HCT116 (cell line): ENCODE data around the gene ZNF804A. TPM values are rescaled to one million over a fixed set of nuclear protein-coding genes. Genes with fewer than 3 reads are reported as not detected.

Experiments
- ATAC-seq: fragments of 200-7000 bp; cut with Tn5 transposase; 2 replicates; pipeline ENCODE4 v1.9.1; 2020; ENCODE audit warnings: mild to moderate bottlenecking, moderate library complexity
- BruUV-seq: library from RNA; stranded (reverse); fragments of 400-500 nt; replicated peaks from 2 replicates; lab custom pipeline; 2021; lab: Mats Ljungman, UMichigan
- CTCF ChIA-PET: fragments of 300-600 bp; sonication (Branson Sonifier 250); formaldehyde crosslinking; loops from one replicate; lab custom pipeline; 2021; ENCODE audit warnings: antibody characterized with exemption; lab: Charles Lee
- POLR2A ChIA-PET: fragments of 300-600, 350-600 bp; sonication (Branson Sonifier 250); formaldehyde crosslinking; loops from one replicate; lab custom pipeline; 2021; ENCODE audit warnings: antibody characterized with exemption; lab: Charles Lee
- RAD21 ChIA-PET, 2 experiments: fragments of 300-600 bp; sonication (Branson Sonifier 250); formaldehyde crosslinking; loops; one replicate each; lab custom pipeline; 2023; ENCODE audit warnings: low total read pairs in 2 of 2; ENCODE audit not compliant: uncharacterized antibody in 2 of 2, unreplicated experiment in 2 of 2, low non-redundant PET in 1 of 2; lab: Charles Lee
- DNase-seq: peaks from one replicate; pipeline ENCODE4 v3.0.0-alpha.2; 2010; ENCODE audit warnings: low read depth, low spot score
- H2AFZ ChIP-seq: fragments of 200-600 bp; shearing (Covaris generic), sonication (generic); 2 replicates; pipeline ENCODE4 v1.6.1; 2017; ENCODE audit warnings: low read depth, mixed run types, mixed read lengths, antibody characterized with exemption, low read length; ENCODE audit not compliant: poor library complexity, severe bottlenecking
- H3K27ac ChIP-seq: 2 replicates; pipeline ENCODE4 v1.5.1; 2012; ENCODE audit warnings: low read depth, low read length
- H3K27me3 ChIP-seq: fragments of 200-600 bp; sonication (generic); 2 replicates; pipeline ENCODE4 v1.6.1; 2016; ENCODE audit warnings: mixed run types, low read length, mixed read lengths; ENCODE audit not compliant: insufficient read depth
- H3K36me3 ChIP-seq, 2 experiments: fragments of 200-500 bp in 1 of 2; fragments of 200-600 bp in 1 of 2; sonication (Bioruptor generic) in 1 of 2; sonication (generic) in 1 of 2; 2 replicates each; pipeline versions ENCODE4 v1.5.1 to v1.6.1; 2014 to 2016; ENCODE audit warnings: low read length in 2 of 2, inconsistent platforms in 1 of 2, mixed read lengths in 1 of 2, mixed run types in 1 of 2; ENCODE audit not compliant: insufficient read depth in 2 of 2, control insufficient read depth in 1 of 2
- H3K4me1 ChIP-seq, 2 experiments: fragments of 200-600 bp in 1 of 2; sonication (generic) in 1 of 2; 2 replicates each; pipeline versions ENCODE4 v1.5.1 to v1.6.1; 2012 to 2017; ENCODE audit warnings: low read length in 2 of 2, inconsistent platforms in 1 of 2, mild to moderate bottlenecking in 1 of 2, mixed read lengths in 1 of 2, mixed run types in 1 of 2, moderate library complexity in 1 of 2; ENCODE audit not compliant: insufficient read depth in 2 of 2, control insufficient read depth in 1 of 2
- H3K4me2 ChIP-seq: fragments of 200-600 bp; sonication (generic); 2 replicates; pipeline ENCODE4 v1.6.1; 2017; ENCODE audit warnings: mixed run types, low read length, mixed read lengths
- H3K4me3 ChIP-seq, 2 experiments: fragments of 200-600 bp in 1 of 2; sonication (generic) in 1 of 2; replicated peaks in 1 of 2; 2 replicates each; pipeline ENCODE4 v1.5.1; 2011 to 2016; ENCODE audit warnings: low read length in 2 of 2, control low read depth in 1 of 2, low read depth in 1 of 2, mild to moderate bottlenecking in 1 of 2, mixed read lengths in 1 of 2, mixed run types in 1 of 2
- H3K79me2 ChIP-seq: fragments of 200-600 bp; sonication (generic); 2 replicates; pipeline ENCODE4 v1.6.1; 2017; ENCODE audit warnings: mild to moderate bottlenecking, mixed run types, low read length, moderate library complexity, mixed read lengths; ENCODE audit not compliant: insufficient read depth
- H3K9ac ChIP-seq: fragments of 200-600 bp; sonication (generic); 2 replicates; pipeline ENCODE4 v1.6.1; 2016; ENCODE audit warnings: low read length, mixed read lengths
- H3K9me2 ChIP-seq: fragments of 200-600 bp; sonication (generic), shearing (Covaris generic); 2 replicates; pipeline ENCODE4 v1.6.1; 2017; ENCODE audit warnings: mixed run types, mild to moderate bottlenecking, moderate library complexity; ENCODE audit not compliant: insufficient read depth
- H3K9me3 ChIP-seq, 2 experiments: fragments of 200-500 bp in 1 of 2; fragments of 200-600 bp in 1 of 2; sonication (Bioruptor generic) in 1 of 2; sonication (generic) in 1 of 2; 2 replicates each; pipeline ENCODE4 v1.6.1; 2014 to 2017; ENCODE audit warnings: low read length in 2 of 2, mixed read lengths in 2 of 2, inconsistent platforms in 1 of 2, low read depth in 1 of 2, mild to moderate bottlenecking in 1 of 2, mixed run types in 1 of 2, moderate library complexity in 1 of 2; ENCODE audit not compliant: control insufficient read depth in 1 of 2, insufficient read depth in 1 of 2
- H4K20me1 ChIP-seq: fragments of 200-600 bp; sonication (generic), shearing (Covaris generic); 2 replicates; pipeline ENCODE4 v1.6.1; 2017; ENCODE audit warnings: mixed run types, mild to moderate bottlenecking, moderate library complexity; ENCODE audit not compliant: insufficient read depth
- CBX3 ChIP-seq: IDR thresholded peaks from 2 replicates; pipeline ENCODE4 v1.6.1; 2012; ENCODE audit warnings: low read depth
- CEBPB ChIP-seq: IDR thresholded peaks from 2 replicates; pipeline ENCODE4 v1.6.1; 2012; ENCODE audit warnings: low read depth
- CTCF ChIP-seq, 3 experiments: fragments of 200-600 bp in 1 of 3; sonication (generic) in 1 of 3; IDR thresholded peaks in 2 of 3; conservative IDR thresholded peaks in 1 of 3; 2 replicates each; pipeline ENCODE4 v1.5.1; 2012 to 2017; ENCODE audit warnings: low read depth in 2 of 3, low read length in 2 of 3, antibody characterized with exemption in 1 of 3, borderline replicate concordance in 1 of 3, control low read depth in 1 of 3, mild to moderate bottlenecking in 1 of 3, mixed read lengths in 1 of 3, mixed run types in 1 of 3, moderate library complexity in 1 of 3; ENCODE audit not compliant: insufficient read depth in 1 of 3
- FOSL1 ChIP-seq: IDR thresholded peaks from 2 replicates; pipeline ENCODE4 v1.6.1; 2012; ENCODE audit warnings: low read depth
- JUND ChIP-seq: IDR thresholded peaks from 2 replicates; pipeline ENCODE4 v1.6.1; 2012
- POLR2AphosphoS5 ChIP-seq: IDR thresholded peaks from 2 replicates; pipeline ENCODE4 v1.6.1; 2011; ENCODE audit warnings: mild to moderate bottlenecking, low read depth, low read length, moderate library complexity
- RAD21 ChIP-seq: IDR thresholded peaks from 2 replicates; pipeline ENCODE4 v1.6.1; 2012; ENCODE audit warnings: low read depth, mild to moderate bottlenecking
- SIN3A ChIP-seq: IDR thresholded peaks from 2 replicates; pipeline ENCODE4 v1.6.1; 2012; ENCODE audit warnings: low read depth
- SP1 ChIP-seq: IDR thresholded peaks from 2 replicates; pipeline ENCODE4 v1.6.1; 2012; ENCODE audit warnings: low read depth
- SRF ChIP-seq: IDR thresholded peaks from 2 replicates; pipeline ENCODE4 v1.6.1; 2012; ENCODE audit warnings: low read depth
- YY1 ChIP-seq: IDR thresholded peaks from 2 replicates; pipeline ENCODE4 v1.6.1; 2011; ENCODE audit warnings: low read length, low read depth, moderate library complexity, mild to moderate bottlenecking; ENCODE audit not compliant: insufficient replicate concordance; ENCODE audit errors: extremely low read depth
- ZFX ChIP-seq: fragments of 450-650 bp; IDR thresholded peaks from 2 replicates; pipeline ENCODE4 v1.6.1; 2017
- ZNF274 ChIP-seq: fragments of 200-500 bp; sonication (Bioruptor generic); IDR thresholded peaks from 2 replicates; pipeline ENCODE4 v1.6.1; 2014; ENCODE audit warnings: mild to moderate bottlenecking, low read depth, low read length, inconsistent platforms
- intact Hi-C: fragments of 100-400 bp; cut with micrococcal nuclease; formaldehyde crosslinking; loops from 2 replicates; pipeline ENCODE4 v1.10.0; 2022
- total RNA-seq: library from RNA; stranded (reverse); gene quantifications from one replicate; pipeline ENCODE4 v1.2.1, GENCODE V29; 2021; ENCODE audit not compliant: unreplicated experiment
- TF ChIP-seq, protein P1 (sequence below): IDR thresholded peaks from 2 replicates; pipeline ENCODE4 v1.6.1; 2012
- TF ChIP-seq, protein P2 (sequence below): IDR thresholded peaks from 2 replicates; pipeline ENCODE4 v1.6.1; 2012; ENCODE audit warnings: low read depth

Gene ZNF804A
- total RNA-seq, 1 experiment from 2014 or later = 0.61 TPM

DNA sequence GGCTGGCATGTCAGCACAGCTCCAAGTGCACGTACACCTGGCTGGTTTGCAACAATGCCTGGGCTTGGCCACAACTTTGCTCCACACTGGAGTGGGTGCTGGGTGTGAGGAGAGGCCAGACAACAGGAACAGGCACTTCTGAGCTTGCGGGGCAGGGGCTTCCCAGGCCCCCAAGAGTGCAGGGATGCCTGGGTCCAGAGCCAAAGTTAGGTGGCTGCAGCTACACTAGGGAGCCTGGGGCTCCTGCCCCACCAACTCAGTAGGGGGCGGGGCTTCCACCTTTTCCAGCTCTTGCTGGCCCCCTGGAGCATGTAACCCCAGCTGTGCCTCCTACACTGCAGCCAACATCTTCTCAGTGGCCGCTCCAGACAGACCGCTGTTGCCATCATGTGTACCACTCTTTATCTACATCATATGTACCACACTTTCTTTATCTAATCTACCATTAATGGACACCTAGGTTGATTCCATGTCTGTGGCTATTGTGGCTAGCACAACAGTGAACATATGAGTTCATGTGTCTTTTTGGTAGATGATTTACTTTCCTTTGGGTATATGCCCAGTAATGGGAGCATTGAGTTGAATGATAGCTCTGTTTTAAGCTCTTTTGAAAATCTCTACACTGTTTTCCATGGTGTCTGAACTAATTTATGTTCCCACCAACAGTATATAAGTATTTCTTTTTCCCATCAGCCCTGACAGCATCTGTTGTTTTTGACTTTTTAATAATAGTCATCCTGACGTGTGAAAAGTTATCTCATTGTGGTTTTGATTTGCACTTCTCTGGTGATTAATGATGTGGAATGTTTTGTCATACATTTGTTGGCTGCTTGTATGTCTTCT lies 87.9 kb downstream of the ZNF804A start:
- no peaks in the 10 kb centered on the region for H3K36me3 ChIP-seq
- ATAC-seq (no peak), DNase-seq (no peak)
- H2AFZ ChIP-seq = no peak overlapping the region
- no peak overlapping the region for H3K27ac ChIP-seq
- ChIA-PET POLR2A (no interaction called here), RAD21 (no interaction called here), CTCF (no interaction called here)
- H3K9me3 ChIP-seq = no peaks in the 10 kb centered on the region
- intact Hi-C loops = no loop called here
- no TSS peak for BruUV-seq
- no peaks in the 10 kb centered on the region for H4K20me1 ChIP-seq
- no peaks in the 10 kb centered on the region for H3K9me2 ChIP-seq
- no peak overlapping the region for H3K4me3 ChIP-seq
- H3K9ac ChIP-seq = no peak overlapping the region
- no peak overlapping the region for H3K4me2 ChIP-seq
- no peaks in the 10 kb centered on the region for H3K27me3 ChIP-seq
- no peaks in the 10 kb centered on the region for H3K4me1 ChIP-seq
- no peaks in the 10 kb centered on the region for H3K79me2 ChIP-seq
- TF ChIP-seq ZNF274 = no peak
- TF ChIP-seq SIN3A = no peak
- TF ChIP-seq POLR2AphosphoS5 = no peak
- TF ChIP-seq, protein P1, sequence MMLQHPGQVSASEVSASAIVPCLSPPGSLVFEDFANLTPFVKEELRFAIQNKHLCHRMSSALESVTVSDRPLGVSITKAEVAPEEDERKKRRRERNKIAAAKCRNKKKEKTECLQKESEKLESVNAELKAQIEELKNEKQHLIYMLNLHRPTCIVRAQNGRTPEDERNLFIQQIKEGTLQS = no peak
- no peak for TF ChIP-seq YY1
- TF ChIP-seq CTCF (IDR thresholded peaks at IDR 0.05 in 2 of 3, conservative IDR thresholded peaks at IDR 0.05 in 1 of 3; ENCODE audit: borderline replicate concordance in 1 of 3, insufficient read depth in 1 of 3, low read depth in 2 of 3, low read length in 2 of 3) = no peak
- TF ChIP-seq SRF = no peak
- TF ChIP-seq ZFX = no peak
- TF ChIP-seq FOSL1 = no peak
- TF ChIP-seq JUND = no peak
- no peak for TF ChIP-seq CEBPB
- no peak for TF ChIP-seq CBX3
- TF ChIP-seq, protein P2, sequence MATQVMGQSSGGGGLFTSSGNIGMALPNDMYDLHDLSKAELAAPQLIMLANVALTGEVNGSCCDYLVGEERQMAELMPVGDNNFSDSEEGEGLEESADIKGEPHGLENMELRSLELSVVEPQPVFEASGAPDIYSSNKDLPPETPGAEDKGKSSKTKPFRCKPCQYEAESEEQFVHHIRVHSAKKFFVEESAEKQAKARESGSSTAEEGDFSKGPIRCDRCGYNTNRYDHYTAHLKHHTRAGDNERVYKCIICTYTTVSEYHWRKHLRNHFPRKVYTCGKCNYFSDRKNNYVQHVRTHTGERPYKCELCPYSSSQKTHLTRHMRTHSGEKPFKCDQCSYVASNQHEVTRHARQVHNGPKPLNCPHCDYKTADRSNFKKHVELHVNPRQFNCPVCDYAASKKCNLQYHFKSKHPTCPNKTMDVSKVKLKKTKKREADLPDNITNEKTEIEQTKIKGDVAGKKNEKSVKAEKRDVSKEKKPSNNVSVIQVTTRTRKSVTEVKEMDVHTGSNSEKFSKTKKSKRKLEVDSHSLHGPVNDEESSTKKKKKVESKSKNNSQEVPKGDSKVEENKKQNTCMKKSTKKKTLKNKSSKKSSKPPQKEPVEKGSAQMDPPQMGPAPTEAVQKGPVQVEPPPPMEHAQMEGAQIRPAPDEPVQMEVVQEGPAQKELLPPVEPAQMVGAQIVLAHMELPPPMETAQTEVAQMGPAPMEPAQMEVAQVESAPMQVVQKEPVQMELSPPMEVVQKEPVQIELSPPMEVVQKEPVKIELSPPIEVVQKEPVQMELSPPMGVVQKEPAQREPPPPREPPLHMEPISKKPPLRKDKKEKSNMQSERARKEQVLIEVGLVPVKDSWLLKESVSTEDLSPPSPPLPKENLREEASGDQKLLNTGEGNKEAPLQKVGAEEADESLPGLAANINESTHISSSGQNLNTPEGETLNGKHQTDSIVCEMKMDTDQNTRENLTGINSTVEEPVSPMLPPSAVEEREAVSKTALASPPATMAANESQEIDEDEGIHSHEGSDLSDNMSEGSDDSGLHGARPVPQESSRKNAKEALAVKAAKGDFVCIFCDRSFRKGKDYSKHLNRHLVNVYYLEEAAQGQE = no peak
- TF ChIP-seq RAD21 = no peak
- TF ChIP-seq SP1 = no peak
